OCI-LY3 (cell line): ENCODE data around the gene TMEM164.

Experiments
- EZH2phosphoT487 ChIP-seq: fragments of 200-600 bp; shearing (Covaris generic); IDR thresholded peaks from 2 replicates; pipeline ENCODE4 v1.6.1; 2018; ENCODE audit warnings: antibody characterized with exemption, mixed run types, low read depth
- TF ChIP-seq, protein P1 (sequence below): fragments of 200-600, 300-600 bp; sonication (generic); IDR thresholded peaks from 2 replicates; pipeline ENCODE4 v1.5.1; 2014; ENCODE audit warnings: antibody characterized with exemption, low read length, low read depth

DNA sequence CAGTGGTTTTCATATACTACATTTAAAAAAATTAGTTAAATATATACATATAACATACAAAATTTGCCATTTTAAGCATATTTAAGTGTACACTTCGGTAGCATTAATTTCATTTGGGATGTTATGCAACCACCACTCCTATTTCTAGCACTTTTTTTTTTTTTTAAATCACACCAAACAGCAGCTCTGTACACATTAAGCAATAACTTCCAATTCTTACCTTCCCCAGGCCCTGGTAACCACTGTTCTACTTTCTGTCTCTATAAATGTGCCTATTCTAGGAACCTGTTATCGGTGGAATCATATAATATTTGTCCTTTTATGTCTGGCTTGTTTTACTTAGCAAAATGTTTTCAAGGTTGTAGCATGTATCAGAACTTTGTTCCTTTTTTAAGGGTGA is 39.1 kb downstream of the TMEM164 start:
- TF ChIP-seq, protein P1, sequence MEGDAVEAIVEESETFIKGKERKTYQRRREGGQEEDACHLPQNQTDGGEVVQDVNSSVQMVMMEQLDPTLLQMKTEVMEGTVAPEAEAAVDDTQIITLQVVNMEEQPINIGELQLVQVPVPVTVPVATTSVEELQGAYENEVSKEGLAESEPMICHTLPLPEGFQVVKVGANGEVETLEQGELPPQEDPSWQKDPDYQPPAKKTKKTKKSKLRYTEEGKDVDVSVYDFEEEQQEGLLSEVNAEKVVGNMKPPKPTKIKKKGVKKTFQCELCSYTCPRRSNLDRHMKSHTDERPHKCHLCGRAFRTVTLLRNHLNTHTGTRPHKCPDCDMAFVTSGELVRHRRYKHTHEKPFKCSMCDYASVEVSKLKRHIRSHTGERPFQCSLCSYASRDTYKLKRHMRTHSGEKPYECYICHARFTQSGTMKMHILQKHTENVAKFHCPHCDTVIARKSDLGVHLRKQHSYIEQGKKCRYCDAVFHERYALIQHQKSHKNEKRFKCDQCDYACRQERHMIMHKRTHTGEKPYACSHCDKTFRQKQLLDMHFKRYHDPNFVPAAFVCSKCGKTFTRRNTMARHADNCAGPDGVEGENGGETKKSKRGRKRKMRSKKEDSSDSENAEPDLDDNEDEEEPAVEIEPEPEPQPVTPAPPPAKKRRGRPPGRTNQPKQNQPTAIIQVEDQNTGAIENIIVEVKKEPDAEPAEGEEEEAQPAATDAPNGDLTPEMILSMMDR = no peak
- no peak for TF ChIP-seq EZH2phosphoT487
